Activated CD8-positive, alpha-beta memory T cell treated with anti-CD3 and anti-CD28 coated beads, Interleukin-2, amount 50 U/mL, for 1 hour (primary cell): ENCODE results near the gene NAP1L1.

Experiments used
- DNase-seq: peaks from one replicate; pipeline ENCODE4 v3.0.0-alpha.2; 2020; ENCODE audit errors: extremely low read depth

Gene NAP1L1

GRCh38 chr12:76084863-76085519 is 506 bp upstream of the NAP1L1 start:
- DNase-seq, result peak; percentile 32

GRCh38 chr12:76083246-76083903 is 1.1 kb downstream of the NAP1L1 start:
- DNase-seq, result no peak

DNA sequence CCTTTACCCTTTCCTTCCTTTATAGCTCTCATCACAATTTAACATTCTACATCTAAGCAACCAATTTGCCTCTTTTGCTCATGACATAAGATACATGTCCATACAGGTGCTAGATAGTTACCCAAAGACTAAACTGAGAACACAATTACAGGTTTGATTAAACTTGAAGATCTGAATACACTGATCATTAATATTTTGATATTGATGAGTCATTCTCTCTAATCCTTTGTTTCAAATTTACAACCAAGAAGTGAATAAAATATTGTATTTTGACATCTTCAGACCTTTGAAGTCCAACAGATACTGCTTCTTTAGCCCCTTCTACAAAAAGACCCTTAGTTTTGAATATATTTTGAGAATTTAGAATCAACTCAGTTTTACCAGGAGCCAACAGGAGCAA is 2.6 kb downstream of the NAP1L1 start:
- no peak for DNase-seq

DNA sequence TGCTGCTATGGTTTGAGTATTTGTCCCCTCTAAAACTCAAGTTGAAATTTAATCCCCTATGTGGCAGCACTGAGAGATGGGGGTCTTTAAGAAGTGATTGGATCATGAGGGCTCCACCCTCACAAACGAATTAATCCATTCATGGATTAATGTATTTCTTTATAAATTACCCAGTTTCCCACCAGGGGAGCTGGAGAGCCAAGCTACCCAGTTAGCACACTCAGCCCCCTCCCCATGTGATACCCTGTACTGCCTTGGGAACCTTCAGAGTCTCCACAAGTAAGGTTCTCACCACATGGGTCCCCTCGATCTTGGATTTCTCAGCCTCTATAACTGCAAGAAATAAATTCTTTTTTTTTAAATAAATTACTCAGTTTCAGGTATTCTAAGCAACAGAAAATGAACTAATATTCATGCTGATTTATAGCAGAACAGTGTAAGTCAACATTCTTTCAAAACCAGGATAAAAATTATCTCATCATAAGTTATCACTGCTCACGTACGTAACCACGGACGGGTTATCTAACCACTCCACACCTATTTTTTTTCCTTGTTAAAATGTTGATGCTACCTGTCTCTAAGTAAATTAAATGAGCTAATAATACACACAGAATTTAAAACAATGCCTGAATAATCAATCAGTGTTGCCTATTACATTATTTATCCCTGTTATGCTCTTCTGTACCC is 3.6 kb downstream of the NAP1L1 start:
- no peak for DNase-seq

- DNase-seq, result no peak
Observed at GRCh38 chr12:76080017-76080728, 4.3 kb downstream of the NAP1L1 start.

DNA sequence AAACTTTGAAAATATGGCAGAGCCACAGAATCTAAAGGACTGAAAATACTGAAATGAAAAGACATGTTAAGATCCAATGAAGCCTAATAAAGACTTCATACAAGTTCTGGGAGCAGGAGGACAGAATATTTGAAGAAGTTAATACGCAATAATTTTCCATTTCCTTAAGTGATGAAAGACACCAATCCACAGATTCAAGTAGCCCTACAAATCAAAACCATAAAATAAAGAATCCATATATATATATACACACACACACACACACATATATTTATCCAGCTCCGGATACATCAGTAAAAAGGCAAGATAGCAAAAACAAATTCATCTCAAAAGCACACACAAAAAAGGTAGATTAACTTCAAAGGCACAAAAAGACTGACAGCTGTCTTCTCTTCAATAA is 5.7 kb downstream of the NAP1L1 start:
- DNase-seq, result no peak

DNA sequence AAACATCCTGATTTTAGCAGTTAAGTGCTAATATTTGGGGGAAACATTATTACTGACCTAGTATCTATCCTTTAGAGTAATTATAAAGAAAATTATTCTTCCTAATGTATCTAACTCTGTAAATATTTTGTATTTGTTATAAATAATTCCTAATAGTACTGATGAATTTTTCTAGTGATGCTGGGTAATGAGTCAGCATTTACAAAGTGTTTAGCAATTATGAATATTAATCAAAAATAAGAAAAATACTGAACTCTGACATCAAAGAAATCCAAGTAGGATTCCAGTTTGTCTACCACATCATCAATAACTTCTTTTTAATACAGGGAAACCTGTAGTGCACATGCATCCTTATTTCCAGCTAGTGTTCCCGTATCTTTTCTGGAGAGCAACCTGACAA is 9.0 kb downstream of the NAP1L1 start:
- DNase-seq, result no peak

- DNase-seq, result no peak
Observed at GRCh38 chr12:76074701-76075336, 9.7 kb downstream of the NAP1L1 start.

DNA sequence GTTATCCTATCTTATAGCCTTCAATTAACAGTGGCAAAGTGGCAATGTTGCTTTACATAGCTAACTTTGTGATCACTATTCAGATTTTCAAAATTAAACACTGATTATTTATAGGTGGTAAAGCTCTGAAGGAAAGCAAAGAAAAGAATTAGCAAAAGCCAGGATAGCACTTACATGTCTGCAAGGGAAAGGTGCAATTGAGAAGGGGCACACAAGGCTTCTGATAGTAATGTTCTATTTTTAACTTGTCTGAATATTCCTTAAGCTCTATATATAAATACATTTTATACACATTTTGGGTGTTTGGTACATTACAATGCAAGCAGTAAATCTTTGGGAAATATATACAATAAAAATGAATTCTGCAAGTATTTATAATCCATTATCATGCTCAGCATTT is 10.9 kb downstream of the NAP1L1 start:
- no peak for DNase-seq

DNA sequence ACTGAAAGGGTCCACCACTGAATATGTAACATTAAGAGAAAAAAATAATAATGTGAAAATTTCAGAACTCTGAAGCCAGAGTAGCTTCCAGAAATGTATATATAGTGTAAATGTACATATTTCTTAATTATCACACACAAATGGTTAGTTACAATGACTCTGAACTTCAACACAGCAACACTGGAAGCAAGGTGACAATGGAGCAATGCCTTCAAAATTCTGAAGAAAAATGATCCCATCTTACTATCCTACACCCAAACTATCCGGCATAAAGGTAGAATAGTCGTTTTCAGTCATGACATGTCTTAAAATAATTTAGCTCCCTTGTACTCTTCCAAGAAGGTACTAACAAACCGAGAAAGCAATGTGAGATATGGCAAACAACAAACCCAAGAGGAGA is 11.9 kb downstream of the NAP1L1 start:
- no peak for DNase-seq

DNA sequence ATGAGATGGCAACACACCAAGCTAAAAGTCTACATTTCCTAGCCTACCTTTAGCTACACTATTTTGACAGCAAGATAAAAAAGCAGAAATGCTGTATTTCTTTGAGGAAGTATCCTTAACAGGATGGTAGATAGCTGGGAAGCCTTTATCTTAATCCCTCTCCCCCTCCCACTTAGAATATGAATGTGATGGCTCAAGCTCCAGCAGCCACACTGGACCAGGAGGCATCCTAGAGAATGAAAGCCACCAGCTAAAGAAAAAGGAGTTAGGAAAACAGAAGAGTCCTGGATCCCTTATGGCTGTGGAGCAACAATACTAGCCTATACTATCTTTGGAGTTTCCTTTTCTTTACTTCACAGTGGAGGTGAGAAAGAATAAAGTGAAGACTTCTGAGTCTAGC is 15.1 kb downstream of the NAP1L1 start:
- no peak for DNase-seq

DNA sequence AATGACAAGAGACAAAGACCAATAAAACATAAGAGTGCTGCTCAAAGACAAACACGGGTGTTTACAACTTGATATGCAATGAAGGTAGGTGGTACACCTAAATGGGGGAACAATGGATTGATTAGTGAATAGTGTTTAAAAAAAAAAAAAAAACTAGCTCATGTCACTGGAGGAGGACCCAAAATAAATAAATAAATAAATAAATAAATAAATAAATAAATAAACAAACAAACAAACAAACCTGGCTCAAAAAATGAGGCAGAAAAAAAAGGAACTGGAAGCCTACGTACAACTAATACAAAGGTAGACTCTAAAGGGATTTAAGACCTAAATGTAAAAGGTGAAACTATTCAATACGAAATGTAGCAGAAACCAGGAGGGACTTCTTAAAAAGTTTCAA is 18.6 kb downstream of the NAP1L1 start:
- no peak for DNase-seq

DNA sequence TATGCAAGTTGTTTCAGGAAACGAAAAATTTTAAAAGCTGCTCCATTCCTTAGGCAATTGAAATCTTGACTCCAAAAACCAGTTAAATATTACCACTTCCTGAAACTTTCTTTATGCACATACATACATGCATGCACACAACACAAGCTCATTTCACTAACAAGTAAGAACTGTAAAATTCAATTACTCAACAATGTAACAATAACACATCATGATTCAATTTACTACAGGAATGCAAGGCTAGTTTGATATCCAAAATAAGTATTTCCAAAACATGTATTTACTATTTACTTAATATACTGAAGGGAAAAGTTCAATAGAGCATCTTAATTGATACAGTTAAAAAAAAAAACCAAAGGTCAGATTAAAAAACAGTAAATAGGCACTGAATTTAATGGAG is 19.6 kb downstream of the NAP1L1 start:
- no peak for DNase-seq

DNA sequence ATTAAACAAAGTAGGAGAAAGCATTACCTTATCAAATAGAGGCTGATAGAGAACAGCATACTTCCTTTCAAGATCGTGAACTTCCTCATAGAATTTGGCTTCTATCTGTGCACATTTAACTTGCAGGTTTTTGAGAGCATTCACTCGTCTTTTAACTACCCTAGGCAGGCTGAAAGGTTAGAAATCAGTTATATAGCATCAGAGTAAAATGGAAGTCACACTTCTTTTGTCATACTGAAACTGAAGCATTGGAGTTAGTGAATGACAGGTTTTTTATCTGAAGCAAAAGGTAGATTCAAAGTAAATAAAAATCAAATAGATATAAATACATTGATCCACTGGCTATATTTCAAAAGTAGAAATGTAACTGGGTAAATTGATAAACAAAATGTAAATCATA is 24.4 kb downstream of the NAP1L1 start:
- no peak for DNase-seq

DNA sequence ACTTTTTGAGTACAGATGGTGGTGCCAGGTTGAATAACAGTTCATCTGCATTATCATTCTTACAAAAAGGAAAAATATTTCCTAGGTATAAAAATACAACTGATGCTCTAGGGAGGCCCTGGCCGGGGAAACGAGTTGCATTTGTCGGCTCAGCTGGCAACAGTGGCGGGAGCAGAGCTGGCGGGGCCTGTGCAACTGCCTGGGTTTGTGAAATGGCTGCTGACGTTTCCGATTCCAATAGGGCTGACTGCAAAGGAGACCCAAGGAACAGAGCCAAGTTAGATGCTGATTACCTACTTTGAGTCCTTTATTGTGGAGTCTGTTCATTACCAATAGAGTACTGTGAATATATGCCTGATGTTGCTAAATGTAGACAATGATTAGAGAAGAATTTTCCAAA is 27.2 kb downstream of the NAP1L1 start:
- no peak for DNase-seq

GRCh38 chr12:76055393-76055792 is 29.1 kb downstream of the NAP1L1 start:
- no peak for DNase-seq

DNA sequence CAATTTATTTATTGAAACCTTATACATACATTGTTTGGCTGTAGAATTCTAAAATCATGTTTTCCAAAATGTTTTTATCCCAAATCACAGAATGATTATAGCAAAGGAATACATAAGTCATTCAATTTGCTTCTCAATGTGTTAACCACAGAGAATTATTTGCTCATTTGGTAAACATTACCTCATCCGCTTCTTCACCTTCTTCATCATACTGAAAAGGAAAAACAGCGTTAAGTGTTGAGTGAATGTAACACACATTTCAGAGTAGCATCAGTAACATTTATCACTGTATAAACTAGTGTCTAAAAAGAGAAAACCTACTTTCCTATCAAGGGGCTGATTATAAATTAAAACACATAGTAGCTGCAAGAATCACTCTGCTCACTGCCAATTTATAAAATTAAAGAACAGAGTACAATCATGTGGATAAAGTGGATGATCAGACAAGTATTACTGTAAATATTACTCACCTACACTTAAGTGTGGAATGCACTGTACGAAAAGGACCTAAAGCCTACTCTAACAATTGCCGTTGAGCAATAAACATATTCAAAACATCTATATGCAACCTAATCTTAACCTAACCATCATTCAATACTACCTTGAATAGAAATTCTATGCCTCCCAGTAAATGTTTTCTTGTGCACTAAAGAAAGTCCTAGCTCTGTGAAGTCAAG is 34.8 kb downstream of the NAP1L1 start:
- no peak for DNase-seq

- DNase-seq, result no peak
Observed at GRCh38 chr12:76047742-76048141, 36.7 kb downstream of the NAP1L1 start.

GRCh38 chr12:76047060-76047459 is 37.4 kb downstream of the NAP1L1 start:
- DNase-seq, result no peak

DNA sequence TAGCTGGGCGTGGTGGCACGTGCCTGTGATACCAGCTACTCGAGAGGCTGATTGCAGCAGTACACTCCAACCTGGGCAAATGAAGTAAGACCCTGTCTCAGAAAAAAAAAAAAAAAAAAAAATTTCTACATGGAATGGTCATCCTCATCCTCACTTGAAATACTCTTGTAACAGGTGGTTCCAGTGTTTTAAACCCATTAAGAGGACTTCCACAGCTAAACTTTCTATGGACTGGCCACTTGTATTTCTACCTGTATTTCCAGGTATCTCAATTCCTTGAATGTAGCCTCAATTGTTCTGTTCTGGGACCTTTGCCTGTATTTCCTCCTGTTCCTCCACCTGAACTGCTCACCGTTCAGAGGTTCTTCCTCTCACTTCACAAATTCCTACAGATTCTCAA is 41.1 kb downstream of the NAP1L1 start:
- DNase-seq, result no peak

GRCh38 chr12:76042147-76042546 is 42.3 kb downstream of the NAP1L1 start:
- DNase-seq, result no peak

GRCh38 chr12:76041406-76041805 is 43.1 kb downstream of the NAP1L1 start:
- DNase-seq, result no peak
